H1 (cell line): Measurements from ENCODE around the gene STAT4. TPM values are rescaled to one million over a fixed set of nuclear protein-coding genes. Genes with fewer than 3 reads are reported as not detected.

ENCODE experiments used
- CTCF ChIA-PET: fragments of 300-600 bp; sonication (Branson Sonifier 250); formaldehyde crosslinking; loops from one replicate; lab custom pipeline; 2021; ENCODE audit not compliant: partially characterized antibody; lab: Charles Lee
- POLR2A ChIA-PET: fragments of 300-600 bp; sonication (Branson Sonifier 250); formaldehyde crosslinking; loops from one replicate; lab custom pipeline; 2021; ENCODE audit warnings: inconsistent platforms; ENCODE audit not compliant: partially characterized antibody; lab: Charles Lee
- DNase-seq, 2 experiments: peaks; one replicate each; pipeline versions ENCODE4 v3.0.0 to v3.0.0-alpha.2; 2010 to 2022; ENCODE audit warnings: low spot score in 2 of 2, low read depth in 1 of 2, mixed read lengths in 1 of 2
- FAIRE-seq: peaks from 2 replicates; lab custom pipeline; 2011; peaks lifted over from hg19 to GRCh38; lab: Jason Lieb, UNC
- H2AFZ ChIP-seq: 2 replicates; pipeline ENCODE4 v1.8.1; 2012; ENCODE audit warnings: low read length, inconsistent platforms
- H2AK5ac ChIP-seq: 2 replicates; pipeline ENCODE4 v1.6.1; 2013; ENCODE audit warnings: low read depth, low read length
- H2BK120ac ChIP-seq: replicated peaks from 2 replicates; pipeline ENCODE3; 2013; ENCODE audit warnings: low read depth, low read length, inconsistent platforms
- H2BK12ac ChIP-seq: 2 replicates; pipeline ENCODE4 v1.6.1; 2013; ENCODE audit warnings: low read depth, low read length
- H2BK15ac ChIP-seq: 2 replicates; pipeline ENCODE4 v1.6.1; 2013; ENCODE audit warnings: low read length
- H2BK20ac ChIP-seq: 2 replicates; pipeline ENCODE4 v1.6.1; 2013; ENCODE audit warnings: low read length
- H2BK5ac ChIP-seq: 2 replicates; pipeline ENCODE4 v1.6.1; 2013; ENCODE audit warnings: low read depth, low read length
- H3K14ac ChIP-seq: 2 replicates; pipeline ENCODE4 v1.6.1; 2013; ENCODE audit warnings: inconsistent platforms; ENCODE audit not compliant: insufficient read length
- H3K18ac ChIP-seq: 2 replicates; pipeline ENCODE4 v1.6.1; 2013; ENCODE audit warnings: low read length; ENCODE audit errors: extremely low read depth
- H3K23ac ChIP-seq: 2 replicates; pipeline ENCODE4 v1.6.1; 2013; ENCODE audit warnings: inconsistent platforms; ENCODE audit not compliant: insufficient read length
- H3K23me2 ChIP-seq: 2 replicates; pipeline ENCODE4 v1.6.1; 2013; ENCODE audit warnings: low read depth, low read length
- H3K27ac ChIP-seq: 2 replicates; pipeline ENCODE4 v1.6.1; 2011; ENCODE audit warnings: low read depth, low read length, inconsistent platforms
- H3K27me3 ChIP-seq, 4 experiments: replicated peaks in 1 of 4; 1 replicate in 1 of 4; 2 replicates in 3 of 4; pipeline versions ENCODE4 v1.6.1 to v1.8.1; 2011 to 2013; ENCODE audit warnings: low read length in 3 of 4, mild to moderate bottlenecking in 3 of 4, inconsistent platforms in 2 of 4, mixed read lengths in 2 of 4, moderate library complexity in 1 of 4; ENCODE audit not compliant: control insufficient read depth in 3 of 4, insufficient read depth in 3 of 4; ENCODE audit errors: extremely low read depth in 1 of 4
- H3K36me3 ChIP-seq, 4 experiments: 2 replicates each; pipeline versions ENCODE4 v1.6.1 to v1.8.1; 2011 to 2013; ENCODE audit warnings: mild to moderate bottlenecking in 4 of 4, low read length in 3 of 4, moderate library complexity in 2 of 4, control low read depth in 1 of 4, inconsistent platforms in 1 of 4; ENCODE audit not compliant: insufficient read depth in 4 of 4, control insufficient read depth in 2 of 4
- H3K4ac ChIP-seq: replicated peaks from 2 replicates; pipeline ENCODE3; 2013; ENCODE audit warnings: low read length, low read depth, mixed read lengths, inconsistent platforms; ENCODE audit not compliant: insufficient read length
- H3K4me1 ChIP-seq, 4 experiments: replicated peaks in 1 of 4; 1 replicate in 1 of 4; 2 replicates in 3 of 4; pipeline versions ENCODE4 v1.6.1 to v1.8.1; 2011 to 2013; ENCODE audit warnings: low read length in 3 of 4, inconsistent platforms in 2 of 4, mixed read lengths in 1 of 4; ENCODE audit not compliant: insufficient read depth in 4 of 4, control insufficient read depth in 3 of 4
- H3K4me2 ChIP-seq, 2 experiments: 2 replicates each; pipeline versions ENCODE4 v1.6.1 to v1.8.1; 2011 to 2013; ENCODE audit warnings: low read depth in 2 of 2, low read length in 2 of 2, control low read depth in 1 of 2, inconsistent platforms in 1 of 2, mild to moderate bottlenecking in 1 of 2; ENCODE audit not compliant: insufficient read depth in 1 of 2
- H3K4me3 ChIP-seq, 4 experiments: fragments of 200-600, 300-600 bp in 1 of 4; sonication (generic), shearing (Covaris generic), sonication (Bioruptor Twin) in 1 of 4; 2 replicates each; pipeline versions ENCODE4 v1.5.1 to v1.8.1; 2011 to 2016; ENCODE audit warnings: low read length in 4 of 4, low read depth in 3 of 4, control low read depth in 2 of 4, inconsistent platforms in 2 of 4, mild to moderate bottlenecking in 2 of 4, mixed read lengths in 1 of 4, moderate library complexity in 1 of 4; ENCODE audit not compliant: insufficient read depth in 2 of 4; ENCODE audit errors: extremely low read depth in 1 of 4
- H3K56ac ChIP-seq: replicated peaks from 2 replicates; pipeline ENCODE3; 2013; ENCODE audit warnings: low read depth, mild to moderate bottlenecking, mixed read lengths, low read length, inconsistent platforms; ENCODE audit not compliant: insufficient read length
- H3K79me1 ChIP-seq: 2 replicates; pipeline ENCODE4 v1.6.1; 2013; ENCODE audit warnings: low read depth, low read length, control low read depth
- H3K79me2 ChIP-seq, 2 experiments: 2 replicates each; pipeline versions ENCODE4 v1.6.1 to v1.8.1; 2012 to 2013; ENCODE audit warnings: low read length in 2 of 2, mild to moderate bottlenecking in 2 of 2, inconsistent platforms in 1 of 2; ENCODE audit not compliant: insufficient read depth in 2 of 2, control insufficient read depth in 1 of 2
- H3K9ac ChIP-seq, 4 experiments: replicated peaks in 1 of 4; 1 replicate in 1 of 4; 2 replicates in 3 of 4; pipeline versions ENCODE4 v1.6.1 to v1.8.1; 2011 to 2013; ENCODE audit warnings: low read depth in 3 of 4, low read length in 3 of 4, control low read depth in 2 of 4, mild to moderate bottlenecking in 2 of 4, moderate library complexity in 2 of 4, inconsistent platforms in 1 of 4; ENCODE audit errors: extremely low read depth in 1 of 4
- H3K9me3 ChIP-seq, 2 experiments: 2 replicates each; pipeline versions ENCODE4 v1.6.1 to v1.8.1; 2012 to 2013; ENCODE audit warnings: mild to moderate bottlenecking in 2 of 2, moderate library complexity in 2 of 2, control low read depth in 1 of 2, inconsistent platforms in 1 of 2, low read depth in 1 of 2, low read length in 1 of 2, mixed read lengths in 1 of 2; ENCODE audit not compliant: insufficient read depth in 2 of 2
- H4K20me1 ChIP-seq, 2 experiments: replicated peaks in 1 of 2; 2 replicates each; pipeline versions ENCODE3 to v1.8.1; 2011 to 2013; ENCODE audit warnings: inconsistent platforms in 2 of 2, low read length in 2 of 2, mild to moderate bottlenecking in 1 of 2; ENCODE audit not compliant: insufficient read depth in 2 of 2, control insufficient read depth in 1 of 2
- H4K5ac ChIP-seq: 2 replicates; pipeline ENCODE4 v1.6.1; 2013; ENCODE audit warnings: low read length, low read depth, mixed read lengths, inconsistent platforms; ENCODE audit not compliant: insufficient read length
- H4K8ac ChIP-seq: 2 replicates; pipeline ENCODE4 v1.8.0; 2013; ENCODE audit warnings: mild to moderate bottlenecking, moderate library complexity, low read length, inconsistent platforms; ENCODE audit not compliant: insufficient read depth; ENCODE audit errors: extremely low read depth
- H4K91ac ChIP-seq: replicated peaks from 2 replicates; pipeline ENCODE3; 2013; ENCODE audit warnings: low read length, mixed read lengths, inconsistent platforms; ENCODE audit not compliant: insufficient read length
- EP300 ChIP-seq, 2 experiments: IDR thresholded peaks; 1 replicate in 1 of 2; 2 replicates in 1 of 2; pipeline ENCODE4 v1.6.1; 2011 to 2012; ENCODE audit warnings: low read depth in 2 of 2, low read length in 2 of 2, mild to moderate bottlenecking in 2 of 2, borderline replicate concordance in 1 of 2, inconsistent platforms in 1 of 2, moderate library complexity in 1 of 2
- GTF2F1 ChIP-seq: IDR thresholded peaks from 2 replicates; pipeline ENCODE4 v1.6.1; 2012; ENCODE audit warnings: low read depth, low read length, improper control_type of control experiment, borderline replicate concordance
- HDAC2 ChIP-seq, 2 experiments: fragments of 300-600 bp in 1 of 2; sonication (generic) in 1 of 2; IDR thresholded peaks; 2 replicates each; pipeline ENCODE4 v1.6.1; 2011 to 2012; ENCODE audit warnings: low read depth in 2 of 2, low read length in 2 of 2, mild to moderate bottlenecking in 2 of 2, moderate library complexity in 2 of 2, borderline replicate concordance in 1 of 2, inconsistent platforms in 1 of 2
- KDM1A ChIP-seq: fragments of 200-600, 300-600 bp; sonication (generic); IDR thresholded peaks from 2 replicates; pipeline ENCODE4 v1.7.1; 2016; ENCODE audit warnings: mild to moderate bottlenecking, low read length, borderline replicate concordance
- POLR2AphosphoS5 ChIP-seq: IDR thresholded peaks from 2 replicates; pipeline ENCODE4 v1.6.1; 2011; ENCODE audit warnings: low read depth, low read length
- RAD21 ChIP-seq, 2 experiments: IDR thresholded peaks in 1 of 2; conservative IDR thresholded peaks in 1 of 2; 2 replicates each; pipeline ENCODE4 v1.6.1; 2011; ENCODE audit warnings: low read depth in 2 of 2, low read length in 2 of 2, improper control_type of control experiment in 1 of 2, inconsistent platforms in 1 of 2, mild to moderate bottlenecking in 1 of 2, moderate library complexity in 1 of 2
- RBBP5 ChIP-seq: IDR thresholded peaks from 2 replicates; pipeline ENCODE4 v1.7.1; 2012; ENCODE audit warnings: low read depth, mild to moderate bottlenecking, inconsistent platforms, low read length, moderate library complexity, borderline replicate concordance
- SIRT6 ChIP-seq: IDR thresholded peaks from one replicate; pipeline ENCODE4 v1.7.1; 2012; ENCODE audit warnings: low read length, inconsistent platforms
- TCF12 ChIP-seq: IDR thresholded peaks from 2 replicates; pipeline ENCODE4 v1.6.1; 2011; ENCODE audit warnings: low read depth, mild to moderate bottlenecking, low read length
- WGBS, 2 experiments: shearing (Covaris generic) in 1 of 2; methylation state at CpG; one replicate each; pipeline versions ENCODE4 v1.1.6 to v1.1.7; 2013 to 2015; ENCODE audit warnings: low lambda C conversion rate in 2 of 2, mixed read lengths in 2 of 2, inconsistent platforms in 1 of 2, low coverage in 1 of 2, missing lambda C conversion rate in 1 of 2; ENCODE audit not compliant: insufficient replicate concordance in 2 of 2, insufficient coverage in 1 of 2, insufficient read length in 1 of 2; ENCODE audit errors: extremely low coverage in 1 of 2, missing lambda C conversion rate in 1 of 2; 5-methylcytosine and 5-hydroxymethylcytosine counted together
- polyA plus RNA-seq, 7 experiments: library from polyadenylated mRNA; depleted of rRNA in 3 of 7; stranded (reverse) in 5 of 7; unstranded in 2 of 7; fragments of >200 nt in 5 of 7; fragments of 200-250 nt in 2 of 7; gene quantifications; 1 replicate in 5 of 7; 2 replicates in 1 of 7; 4 replicates in 1 of 7; pipeline versions ENCODE4 v1.2.1 to v1.2.3, GENCODE V29; 2011 to 2013; ENCODE audit warnings: missing spikeins in 2 of 7, mixed read lengths in 2 of 7
- total RNA-seq: library from RNA; stranded (reverse); fragmentation: NEBNext Ultra II Directional; extraction: Animal tissue kit (Norgen Biotek cat#: 25700); gene quantifications from 2 replicates; pipeline ENCODE4 v1.2.1, GENCODE V29; 2021
- TF ChIP-seq, protein P1 (sequence below): IDR thresholded peaks from 2 replicates; pipeline ENCODE4 v1.6.1; 2012; ENCODE audit warnings: inconsistent platforms

STAT4 gene
- total and polyA plus RNA-seq, 2 of the 8 experiments (the other 6 are each of a cell fraction or from before 2014, with no cell fraction given), result 0.36 to 0.63 TPM

DNA sequence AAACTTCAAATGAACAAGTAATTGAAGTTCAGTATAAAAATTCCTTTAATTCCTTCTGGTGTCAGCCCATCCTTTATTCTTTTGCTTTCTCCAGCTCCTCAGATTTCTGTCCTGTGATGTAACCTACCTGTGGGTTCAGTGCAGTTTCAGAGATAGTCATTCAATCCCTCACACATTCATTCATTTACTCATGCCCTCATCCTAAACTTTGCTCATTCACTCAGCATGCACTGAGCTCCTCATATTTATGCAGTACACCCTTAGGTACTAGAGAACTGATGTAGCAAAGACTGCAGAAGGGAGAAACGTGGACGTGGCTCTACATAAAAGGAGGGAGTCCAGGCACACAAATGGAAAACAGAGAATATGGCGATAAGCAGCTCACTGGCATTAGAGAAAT lies 91.5 kb downstream of the STAT4 start:
- no peak overlapping the region for H2AFZ ChIP-seq
- POLR2A ChIA-PET, result interaction anchor here (0.6 kb wide), 1 partner anchor 208 kb away, joined by 3 read pairs; no protein-coding TSS in a partner anchor
- H2BK5ac ChIP-seq, result no peak overlapping the region
- no peaks in the 10 kb centered on the region for H4K20me1 ChIP-seq
- H3K9me3 ChIP-seq, result no peaks in the 10 kb centered on the region
- H4K8ac ChIP-seq, result no peak overlapping the region
- no peak overlapping the region for H2BK15ac ChIP-seq
- H3K27me3 ChIP-seq, result no peaks in the 10 kb centered on the region
- no peak overlapping the region for H2BK120ac ChIP-seq
- FAIRE-seq, result no peak
- no peaks in the 10 kb centered on the region for H3K23me2 ChIP-seq
- H3K18ac ChIP-seq, result no peak overlapping the region
- no peak overlapping the region for H3K4ac ChIP-seq
- TF ChIP-seq GTF2F1 (no peak), HDAC2 (IDR thresholded peaks at IDR 0.05; ENCODE audit: borderline replicate concordance in 1 of 2, low read depth in 2 of 2, low read length in 2 of 2) (no peak), EP300 (IDR thresholded peaks at IDR 0.05; ENCODE audit: borderline replicate concordance in 1 of 2, low read depth in 2 of 2, low read length in 2 of 2) (no peak), POLR2AphosphoS5 (no peak), SIRT6 (no peak), RAD21 (IDR thresholded peaks at IDR 0.05 in 1 of 2, conservative IDR thresholded peaks at IDR 0.05 in 1 of 2; ENCODE audit: low read depth in 2 of 2, low read length in 2 of 2) (no peak), RBBP5 (no peak), TCF12 (no peak), KDM1A (no peak)
- TF ChIP-seq, protein P1, sequence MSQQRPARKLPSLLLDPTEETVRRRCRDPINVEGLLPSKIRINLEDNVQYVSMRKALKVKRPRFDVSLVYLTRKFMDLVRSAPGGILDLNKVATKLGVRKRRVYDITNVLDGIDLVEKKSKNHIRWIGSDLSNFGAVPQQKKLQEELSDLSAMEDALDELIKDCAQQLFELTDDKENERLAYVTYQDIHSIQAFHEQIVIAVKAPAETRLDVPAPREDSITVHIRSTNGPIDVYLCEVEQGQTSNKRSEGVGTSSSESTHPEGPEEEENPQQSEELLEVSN, result no peak
- TF ChIP-seq, all 59 proteins: peak for 0
- WGBS, 2 experiments, result 93% methylated on average over 3 of the region's 3 CpGs; no CpG with 5 or more reads in 1 of the 2 experiments
- Histone ChIP-seq H2BK20ac (no peak overlapping the region), H3K4me2 (no peak overlapping the region), H3K79me2 (no peaks in the 10 kb centered on the region), H3K4me1 (no peaks in the 10 kb centered on the region), H2AK5ac (no peak overlapping the region), H4K5ac (no peak overlapping the region), H4K91ac (no peak overlapping the region), H3K4me3 (no peak overlapping the region), H3K14ac (no peak overlapping the region), H3K27ac (no peak overlapping the region), H3K79me1 (no peaks in the 10 kb centered on the region), H3K36me3 (no peaks in the 10 kb centered on the region), H3K9ac (no peak overlapping the region), H3K56ac (no peak overlapping the region), H2BK12ac (no peak overlapping the region), H3K23ac (no peak overlapping the region)
- no peak for DNase-seq
- CTCF ChIA-PET, result interaction anchor here (1.2 to 7.1 kb wide), 3 partner anchors 9 to 30 kb away, joined by 3 to 69 read pairs (median 5); no protein-coding TSS in a partner anchor
